CD4-positive, alpha-beta T cell (primary cell): ENCODE results near the gene PTCHD4. TPM values are rescaled to one million over a fixed set of nuclear protein-coding genes. Genes with fewer than 3 reads are reported as not detected.

Experiments
- ATAC-seq: fragments of 200-7000 bp; cut with Tn5 transposase; one replicate; pipeline ENCODE4 v1.10.0; 2022; ENCODE audit warnings: mild to moderate bottlenecking; ENCODE audit not compliant: poor library complexity
- CTCF ChIA-PET: fragments of 350-600 bp; sonication (Branson Sonifier 250); formaldehyde crosslinking; loops from one replicate; lab custom pipeline; 2021; ENCODE audit warnings: antibody characterized with exemption, inconsistent platforms; lab: Charles Lee
- POLR2A ChIA-PET: fragments of 350-600 bp; sonication (Branson Sonifier 250); formaldehyde crosslinking; loops from one replicate; lab custom pipeline; 2021; ENCODE audit warnings: antibody characterized with exemption, inconsistent platforms; lab: Charles Lee
- DNase-seq, 14 experiments: peaks; one replicate each; pipeline ENCODE4 v3.0.0-alpha.2; 2013 to 2020; ENCODE audit warnings: mixed read lengths in 2 of 14
- H3K27ac ChIP-seq, 2 donors: one replicate each; pipeline versions ENCODE4 v1.5.1 to v1.7.0; 2013; ENCODE audit warnings: low read length in 2 of 2, low read depth in 1 of 2, mild to moderate bottlenecking in 1 of 2
- H3K27me3 ChIP-seq, 2 experiments: 1 replicate in 1 of 2; 2 replicates in 1 of 2; pipeline versions ENCODE4 v1.6.1 to v1.7.0; 2013; ENCODE audit warnings: low read length in 2 of 2, control low read depth in 1 of 2, mild to moderate bottlenecking in 1 of 2, moderate library complexity in 1 of 2; ENCODE audit not compliant: insufficient read depth in 2 of 2, control insufficient read depth in 1 of 2
- H3K36me3 ChIP-seq: one replicate; pipeline ENCODE4 v1.6.1; 2013; ENCODE audit warnings: low read length, control low read depth; ENCODE audit not compliant: insufficient read depth
- H3K4me1 ChIP-seq: one replicate; pipeline ENCODE4 v1.6.1; 2013; ENCODE audit warnings: low read length, control low read depth; ENCODE audit not compliant: insufficient read depth
- H3K4me3 ChIP-seq: one replicate; pipeline ENCODE4 v1.5.1; 2013; ENCODE audit warnings: mild to moderate bottlenecking, low read length, moderate library complexity
- H3K9me3 ChIP-seq, 2 experiments: 1 replicate in 1 of 2; 2 replicates in 1 of 2; pipeline versions ENCODE4 v1.6.1 to v1.7.0; 2013; ENCODE audit warnings: low read length in 2 of 2, mild to moderate bottlenecking in 2 of 2, control low read depth in 1 of 2, moderate library complexity in 1 of 2; ENCODE audit not compliant: control insufficient read depth in 1 of 2, insufficient read depth in 1 of 2
- H3K27ac Mint-ChIP-seq: one replicate; pipeline ENCODE4 v1.8.0; 2020; ENCODE audit warnings: mixed read lengths
- H3K27me3 Mint-ChIP-seq: one replicate; pipeline ENCODE4 v1.8.0; 2021; ENCODE audit warnings: mixed read lengths
- H3K36me3 Mint-ChIP-seq: one replicate; pipeline ENCODE4 v1.8.0; 2021; ENCODE audit warnings: low read depth, mixed read lengths
- H3K4me1 Mint-ChIP-seq: one replicate; pipeline ENCODE4 v1.8.0; 2021; ENCODE audit warnings: low read depth, mixed read lengths
- H3K4me3 Mint-ChIP-seq: one replicate; pipeline ENCODE4 v1.8.0; 2020; ENCODE audit warnings: mild to moderate bottlenecking, mixed read lengths
- H3K9me3 Mint-ChIP-seq: one replicate; pipeline ENCODE4 v1.8.0; 2020; ENCODE audit warnings: mixed read lengths
- CTCF ChIP-seq: fragments of 200-600 bp; IDR thresholded peaks from one replicate; pipeline ENCODE4 v1.8.0; 2022; ENCODE audit warnings: antibody characterized with exemption, mild to moderate bottlenecking
- intact Hi-C, 2 experiments: fragments of 100-400 bp; cut with DNase I in 1 of 2; cut with micrococcal nuclease in 1 of 2; formaldehyde crosslinking; loops; one replicate each; pipeline versions ENCODE4 v1.15.1 to v1.9.0; 2023 to 2025; cut with DNase I, micrococcal nuclease
- total RNA-seq, 174 experiments: library from RNA in 2 of 174; stranded (reverse) in 2 of 174; gene quantifications; one replicate each; pipeline ENCODE4 v1.2.3 and lab custom pipeline; 2021 to 2026

Gene PTCHD4
- total RNA-seq, 2 experiments from 2014 or later = not detected

GRCh38 chr6:48098923-48099322, 12.1 kb downstream of the PTCHD4 start:
- Mint-ChIP-seq H3K9me3 (no peaks in the 10 kb centered on the region), H3K27ac (no peak overlapping the region), H3K27me3 (no peaks in the 10 kb centered on the region), H3K4me1 (no peaks in the 10 kb centered on the region), H3K4me3 (no peak overlapping the region), H3K36me3 (no peaks in the 10 kb centered on the region)
- no peak for TF ChIP-seq CTCF
- ATAC-seq (no peak), DNase-seq (no peak)
- Histone ChIP-seq H3K27ac (no peak overlapping the region), H3K9me3 (peaks cover 0 to 8% of the 10 kb centered on the region in 2 experiments), H3K4me1 (no peaks in the 10 kb centered on the region), H3K36me3 (no peaks in the 10 kb centered on the region), H3K4me3 (no peak overlapping the region), H3K27me3 (no peaks in the 10 kb centered on the region)
- CTCF ChIA-PET = no interaction called here
- intact Hi-C loops = no loop called here
- POLR2A ChIA-PET = no interaction called here

DNA sequence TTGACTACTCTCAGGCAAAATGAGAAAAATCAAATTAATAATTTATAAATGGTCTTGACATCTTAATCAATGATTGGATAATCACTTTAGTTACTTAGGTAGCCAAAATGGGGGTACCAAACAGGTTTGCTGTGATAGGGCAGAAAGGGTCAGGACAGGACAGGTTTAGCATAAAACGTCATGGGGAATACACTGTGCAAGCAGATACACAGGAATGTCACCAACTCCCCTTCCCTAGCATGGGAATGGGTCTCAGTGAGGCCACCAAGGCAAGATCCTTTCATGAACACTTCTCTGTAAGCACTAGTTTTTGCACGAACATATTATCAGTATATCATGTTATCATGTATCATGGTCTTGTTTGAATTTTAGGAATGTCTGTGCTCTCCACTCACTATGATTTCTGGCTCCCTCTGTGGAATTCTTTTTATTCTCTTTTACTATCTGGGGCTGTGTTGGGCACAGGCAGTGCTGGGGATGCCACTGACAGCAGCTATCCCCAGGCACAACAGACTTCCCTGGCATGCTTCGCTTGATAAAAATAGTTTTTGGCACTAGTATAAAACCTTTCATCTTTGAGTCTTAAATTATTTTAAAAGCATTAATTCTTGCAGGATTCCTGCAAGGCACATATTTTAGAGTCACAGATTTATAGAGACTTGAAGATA, 18.3 kb downstream of the PTCHD4 start:
- DNase-seq (no peak), ATAC-seq (no peak)
- intact Hi-C loops = no loop called here
- ChIA-PET POLR2A (no interaction called here), CTCF (no interaction called here)
- Histone ChIP-seq H3K4me1 (no peaks in the 10 kb centered on the region), H3K27ac (no peak overlapping the region), H3K4me3 (no peak overlapping the region), H3K9me3 (peaks cover 0 to 4% of the 10 kb centered on the region in 2 experiments), H3K36me3 (no peaks in the 10 kb centered on the region), H3K27me3 (no peaks in the 10 kb centered on the region)
- TF ChIP-seq CTCF = no peak
- Mint-ChIP-seq H3K27me3 (no peaks in the 10 kb centered on the region), H3K27ac (no peak overlapping the region), H3K9me3 (no peaks in the 10 kb centered on the region), H3K4me1 (no peaks in the 10 kb centered on the region), H3K36me3 (no peaks in the 10 kb centered on the region), H3K4me3 (no peak overlapping the region)

- H3K27me3 Mint-ChIP-seq = no peaks in the 10 kb centered on the region
- intact Hi-C loops = no loop called here
- H3K9me3 Mint-ChIP-seq = no peaks in the 10 kb centered on the region
- Histone ChIP-seq H3K4me1 (no peaks in the 10 kb centered on the region), H3K4me3 (no peak overlapping the region), H3K36me3 (no peaks in the 10 kb centered on the region), H3K27me3 (no peaks in the 10 kb centered on the region), H3K27ac (no peak overlapping the region), H3K9me3 (peaks cover 0 to 4% of the 10 kb centered on the region in 2 experiments)
- no peak overlapping the region for H3K27ac Mint-ChIP-seq
- ChIA-PET CTCF (no interaction called here), POLR2A (no interaction called here)
- TF ChIP-seq CTCF = no peak
- H3K36me3 Mint-ChIP-seq = no peaks in the 10 kb centered on the region
- DNase-seq (no peak), ATAC-seq (no peak)
- no peak overlapping the region for H3K4me3 Mint-ChIP-seq
- H3K4me1 Mint-ChIP-seq = no peaks in the 10 kb centered on the region
These were observed 20.5 kb downstream of the PTCHD4 start for GRCh38 chr6:48090546-48090945.
